ENCODE measurements around the gene TTN. TPM values are rescaled to one million over a fixed set of nuclear protein-coding genes. Genes with fewer than 3 reads are reported as not detected.

Gene TTN
- total RNA-seq, 3 donors from 2014 or later = 1.3 to 8.6 (median 2.1) TPM

GRCh38 chr2:178827111-178827510, 19.9 kb upstream of the TTN start:
- intact Hi-C loops (cut with DNase I, micrococcal nuclease) = no loop called here

DNA sequence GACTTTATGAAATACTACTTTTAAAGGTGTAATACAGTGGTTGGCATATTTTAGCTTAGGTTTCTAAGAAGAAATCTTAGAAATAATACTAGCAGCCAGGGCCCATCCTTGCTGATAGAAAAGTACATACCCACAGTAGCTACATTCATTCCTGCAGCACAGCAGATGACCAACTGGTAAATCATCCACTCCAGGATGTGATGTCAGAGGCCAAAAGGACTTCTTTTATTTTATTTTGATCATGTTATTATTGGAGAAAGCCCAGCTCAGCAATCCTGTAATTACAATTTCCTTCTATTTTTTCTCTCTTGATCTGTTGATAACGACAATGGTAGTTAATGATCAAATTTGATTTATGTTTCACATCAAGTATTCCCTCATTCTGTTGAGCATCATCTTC, 18.0 kb upstream of the TTN start:
- Histone ChIP-seq H3K9me3 (no peaks in the 10 kb centered on the region), H3K4me1 (ENCODE audit: low read depth) (no peaks in the 10 kb centered on the region), H3K4me3 (no peak overlapping the region), H3K36me3 (ENCODE audit: low read depth) (no peaks in the 10 kb centered on the region)
- no peak for ATAC-seq
- TF ChIP-seq, protein P1, sequence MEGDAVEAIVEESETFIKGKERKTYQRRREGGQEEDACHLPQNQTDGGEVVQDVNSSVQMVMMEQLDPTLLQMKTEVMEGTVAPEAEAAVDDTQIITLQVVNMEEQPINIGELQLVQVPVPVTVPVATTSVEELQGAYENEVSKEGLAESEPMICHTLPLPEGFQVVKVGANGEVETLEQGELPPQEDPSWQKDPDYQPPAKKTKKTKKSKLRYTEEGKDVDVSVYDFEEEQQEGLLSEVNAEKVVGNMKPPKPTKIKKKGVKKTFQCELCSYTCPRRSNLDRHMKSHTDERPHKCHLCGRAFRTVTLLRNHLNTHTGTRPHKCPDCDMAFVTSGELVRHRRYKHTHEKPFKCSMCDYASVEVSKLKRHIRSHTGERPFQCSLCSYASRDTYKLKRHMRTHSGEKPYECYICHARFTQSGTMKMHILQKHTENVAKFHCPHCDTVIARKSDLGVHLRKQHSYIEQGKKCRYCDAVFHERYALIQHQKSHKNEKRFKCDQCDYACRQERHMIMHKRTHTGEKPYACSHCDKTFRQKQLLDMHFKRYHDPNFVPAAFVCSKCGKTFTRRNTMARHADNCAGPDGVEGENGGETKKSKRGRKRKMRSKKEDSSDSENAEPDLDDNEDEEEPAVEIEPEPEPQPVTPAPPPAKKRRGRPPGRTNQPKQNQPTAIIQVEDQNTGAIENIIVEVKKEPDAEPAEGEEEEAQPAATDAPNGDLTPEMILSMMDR (IDR thresholded peaks at IDR 0.05) = no peak
- intact Hi-C loops (cut with DNase I, micrococcal nuclease) = no loop called here
- DNase-seq = no peak

More at GRCh38 chr2:178827111-178827510, 19.9 kb upstream of the TTN start:
- DNase-seq = no peak
- no peaks in the 10 kb centered on the region for H3K4me1 ChIP-seq (ENCODE audit: low read depth)
- H3K9me3 ChIP-seq = no peaks in the 10 kb centered on the region
- H3K36me3 ChIP-seq (ENCODE audit: low read depth) = no peaks in the 10 kb centered on the region
- TF ChIP-seq, protein P1 (IDR thresholded peaks at IDR 0.05) = no peak
- H3K4me3 ChIP-seq = no peak overlapping the region
- ATAC-seq = no peak

- Histone ChIP-seq H3K36me3 (ENCODE audit: low read depth) (no peaks in the 10 kb centered on the region), H3K4me1 (ENCODE audit: low read depth) (no peaks in the 10 kb centered on the region), H3K9me3 (no peaks in the 10 kb centered on the region), H3K4me3 (no peak overlapping the region)
- DNase-seq (no peak), ATAC-seq (no peak)
- TF ChIP-seq, protein P1 (IDR thresholded peaks at IDR 0.05) = no peak
- intact Hi-C loops (cut with DNase I, micrococcal nuclease) = no loop called here
Observed at GRCh38 chr2:178824181-178824580, 17.0 kb upstream of the TTN start.

DNA sequence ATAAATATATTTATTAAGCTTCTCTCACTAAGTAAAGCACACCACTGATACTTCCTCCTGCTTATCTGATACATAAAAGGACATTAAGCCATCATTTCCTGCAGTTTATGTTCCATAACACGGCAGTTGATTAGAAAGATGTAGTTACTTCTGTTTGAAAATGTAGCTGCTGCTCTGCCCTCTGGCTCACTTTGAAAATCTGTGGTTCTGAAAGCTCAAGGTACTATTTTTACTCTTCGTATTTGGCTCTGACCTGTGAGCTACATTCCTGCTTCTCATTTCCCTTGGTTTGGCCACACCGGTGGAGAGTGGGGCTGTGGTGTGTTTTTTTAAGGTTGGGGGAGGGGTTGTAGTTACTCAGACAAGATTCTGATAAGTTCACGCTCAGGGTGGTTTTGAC, 12.8 kb upstream of the TTN start:
- Histone ChIP-seq H3K4me1 (ENCODE audit: low read depth) (no peaks in the 10 kb centered on the region), H3K4me3 (no peak overlapping the region), H3K9me3 (no peaks in the 10 kb centered on the region), H3K36me3 (ENCODE audit: low read depth) (no peaks in the 10 kb centered on the region)
- intact Hi-C loops (cut with DNase I, micrococcal nuclease) = no loop called here
- TF ChIP-seq, protein P1 (IDR thresholded peaks at IDR 0.05) = no peak
- DNase-seq (no peak), ATAC-seq (no peak)

GRCh38 chr2:178819147-178819875, 12.1 kb upstream of the TTN start:
- TF ChIP-seq, protein P1 (IDR thresholded peaks at IDR 0.05) = no peak
- ATAC-seq (no peak), DNase-seq (no peak)
- Histone ChIP-seq H3K36me3 (ENCODE audit: low read depth) (no peaks in the 10 kb centered on the region), H3K9me3 (no peaks in the 10 kb centered on the region), H3K4me3 (no peak overlapping the region), H3K4me1 (ENCODE audit: low read depth) (no peaks in the 10 kb centered on the region)
- intact Hi-C loops (cut with DNase I, micrococcal nuclease) = no loop called here
